GM12878 (cell line): ENCODE results near the gene PPARA.

ENCODE experiments used
- ATF2 ChIP-seq: IDR thresholded peaks from 2 replicates; pipeline ENCODE4 v1.6.1; 2012; ENCODE audit warnings: low read length, inconsistent platforms
- BCL11A ChIP-seq: IDR thresholded peaks from 2 replicates; pipeline ENCODE4 v1.6.1; 2011; ENCODE audit warnings: low read depth, low read length
- CHD1 ChIP-seq: IDR thresholded peaks from 2 replicates; pipeline ENCODE4 v1.6.1; 2012; ENCODE audit warnings: low read depth, low read length, improper control_type of control experiment
- CREM ChIP-seq: IDR thresholded peaks from 2 replicates; pipeline ENCODE4 v1.6.1; 2014; ENCODE audit warnings: antibody characterized with exemption, low read depth
- GABPA ChIP-seq: IDR thresholded peaks from 2 replicates; pipeline ENCODE4 v1.6.1; 2014; ENCODE audit warnings: antibody characterized with exemption, low read depth, mild to moderate bottlenecking, inconsistent platforms
- POLR2A ChIP-seq: IDR thresholded peaks from 2 replicates; pipeline ENCODE4 v1.6.1; 2011; ENCODE audit warnings: low read depth, mild to moderate bottlenecking, low read length
- RBBP5 ChIP-seq: fragments of 200-600 bp; sonication (generic); conservative IDR thresholded peaks from 2 replicates; pipeline ENCODE4 v1.6.1; 2016
- ZNF274 ChIP-seq: IDR thresholded peaks from one replicate; pipeline ENCODE4 v1.8.0; 2011; ENCODE audit not compliant: insufficient read length, insufficient read depth
- TF ChIP-seq, protein P1 (sequence below), 3 experiments: IDR thresholded peaks in 2 of 3; conservative IDR thresholded peaks in 1 of 3; 2 replicates each; pipeline ENCODE4 v1.5.1; 2011; ENCODE audit warnings: low read depth in 3 of 3, low read length in 3 of 3, mild to moderate bottlenecking in 3 of 3, control low read depth in 2 of 3, moderate library complexity in 2 of 3, inconsistent platforms in 1 of 3, mixed read lengths in 1 of 3; ENCODE audit not compliant: control insufficient read depth in 2 of 3, insufficient read depth in 1 of 3; ENCODE audit errors: extremely low read depth in 1 of 3
- TF ChIP-seq, protein P2 (sequence below): fragments of 450-650 bp; IDR thresholded peaks from 2 replicates; pipeline ENCODE4 v1.6.1; 2017; ENCODE audit warnings: mild to moderate bottlenecking

- TF ChIP-seq RBBP5 (no peak), POLR2A (no peak), GABPA (no peak), BCL11A (no peak), ZNF274 (no peak), CREM (no peak), ATF2 (no peak), CHD1 (no peak)
- TF ChIP-seq, protein P1, sequence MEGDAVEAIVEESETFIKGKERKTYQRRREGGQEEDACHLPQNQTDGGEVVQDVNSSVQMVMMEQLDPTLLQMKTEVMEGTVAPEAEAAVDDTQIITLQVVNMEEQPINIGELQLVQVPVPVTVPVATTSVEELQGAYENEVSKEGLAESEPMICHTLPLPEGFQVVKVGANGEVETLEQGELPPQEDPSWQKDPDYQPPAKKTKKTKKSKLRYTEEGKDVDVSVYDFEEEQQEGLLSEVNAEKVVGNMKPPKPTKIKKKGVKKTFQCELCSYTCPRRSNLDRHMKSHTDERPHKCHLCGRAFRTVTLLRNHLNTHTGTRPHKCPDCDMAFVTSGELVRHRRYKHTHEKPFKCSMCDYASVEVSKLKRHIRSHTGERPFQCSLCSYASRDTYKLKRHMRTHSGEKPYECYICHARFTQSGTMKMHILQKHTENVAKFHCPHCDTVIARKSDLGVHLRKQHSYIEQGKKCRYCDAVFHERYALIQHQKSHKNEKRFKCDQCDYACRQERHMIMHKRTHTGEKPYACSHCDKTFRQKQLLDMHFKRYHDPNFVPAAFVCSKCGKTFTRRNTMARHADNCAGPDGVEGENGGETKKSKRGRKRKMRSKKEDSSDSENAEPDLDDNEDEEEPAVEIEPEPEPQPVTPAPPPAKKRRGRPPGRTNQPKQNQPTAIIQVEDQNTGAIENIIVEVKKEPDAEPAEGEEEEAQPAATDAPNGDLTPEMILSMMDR (IDR thresholded peaks at IDR 0.05 in 2 of 3, conservative IDR thresholded peaks at IDR 0.05 in 1 of 3; ENCODE audit: control insufficient read depth in 2 of 3, extremely low read depth in 1 of 3, insufficient read depth in 1 of 3, low read depth in 3 of 3, low read length in 3 of 3), result no peak
- TF ChIP-seq, protein P2, sequence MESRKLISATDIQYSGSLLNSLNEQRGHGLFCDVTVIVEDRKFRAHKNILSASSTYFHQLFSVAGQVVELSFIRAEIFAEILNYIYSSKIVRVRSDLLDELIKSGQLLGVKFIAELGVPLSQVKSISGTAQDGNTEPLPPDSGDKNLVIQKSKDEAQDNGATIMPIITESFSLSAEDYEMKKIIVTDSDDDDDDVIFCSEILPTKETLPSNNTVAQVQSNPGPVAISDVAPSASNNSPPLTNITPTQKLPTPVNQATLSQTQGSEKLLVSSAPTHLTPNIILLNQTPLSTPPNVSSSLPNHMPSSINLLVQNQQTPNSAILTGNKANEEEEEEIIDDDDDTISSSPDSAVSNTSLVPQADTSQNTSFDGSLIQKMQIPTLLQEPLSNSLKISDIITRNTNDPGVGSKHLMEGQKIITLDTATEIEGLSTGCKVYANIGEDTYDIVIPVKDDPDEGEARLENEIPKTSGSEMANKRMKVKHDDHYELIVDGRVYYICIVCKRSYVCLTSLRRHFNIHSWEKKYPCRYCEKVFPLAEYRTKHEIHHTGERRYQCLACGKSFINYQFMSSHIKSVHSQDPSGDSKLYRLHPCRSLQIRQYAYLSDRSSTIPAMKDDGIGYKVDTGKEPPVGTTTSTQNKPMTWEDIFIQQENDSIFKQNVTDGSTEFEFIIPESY, result no peak
These were observed 62.7 kb downstream of the PPARA start for GRCh38 chr22:46213052-46213451.
